Measurements from ENCODE around the gene DARS1. TPM values are rescaled to one million over a fixed set of nuclear protein-coding genes. Genes with fewer than 3 reads are reported as not detected.

Gene DARS1
- total RNA-seq (88.3 and 92.0 TPM in 2 replicates), polyA plus RNA-seq (36.7 and 38.8 TPM in 2 replicates), polyA minus RNA-seq (31.8 and 33.9 TPM in 2 replicates)
- 105 TPM for total RNA-seq (2013)

DNA sequence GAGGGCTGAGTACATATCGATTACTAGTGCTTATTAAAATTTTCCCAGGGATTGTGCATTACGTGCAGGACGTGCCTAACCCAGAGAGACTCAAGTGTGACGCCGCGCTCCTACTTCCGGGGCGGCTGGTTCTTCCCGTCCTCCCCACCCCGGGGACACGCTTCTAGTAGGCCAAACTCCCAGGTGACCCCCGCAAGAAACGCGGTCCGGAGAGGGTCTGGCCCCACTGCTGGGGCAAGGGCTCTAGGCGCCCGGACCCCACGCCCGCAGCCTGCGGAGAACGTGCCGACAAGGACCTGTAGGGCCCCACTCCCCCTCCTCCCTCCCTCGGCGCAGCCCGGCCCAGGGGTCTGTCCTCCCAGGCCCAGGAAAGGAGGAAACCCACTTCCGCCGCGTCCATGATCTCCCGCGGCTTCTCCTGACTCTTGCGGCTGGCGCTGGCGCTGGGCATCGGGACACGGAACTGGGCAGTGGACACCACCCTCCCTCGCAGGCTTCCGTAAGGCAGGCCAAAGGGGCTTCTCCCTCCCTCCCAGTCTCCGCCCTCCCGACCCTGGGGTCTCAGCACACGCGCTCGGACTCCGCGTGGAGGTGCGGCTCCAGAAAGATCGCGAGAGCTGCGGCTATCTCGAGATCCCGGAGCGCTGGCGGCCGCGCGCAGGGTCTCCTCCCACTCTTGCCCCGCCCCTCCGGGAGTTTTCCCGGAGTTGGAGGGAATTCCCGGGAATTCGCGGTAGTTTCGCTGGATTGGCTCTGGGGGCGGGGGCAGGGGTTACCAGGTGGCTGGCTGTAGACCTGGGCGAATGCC, at the start of gene DARS1:
Gene DARS1 (minus strand): TSS at position 609 of the 808 bp plus-strand sequence. CDS start 158 bp downstream, at position 451.
- peaks cover 29 to 31% of the 10 kb centered on the region in 2 donors for H3K4me1 ChIP-seq (ENCODE audit: control insufficient read depth in 2 of 2, insufficient read depth in 2 of 2, low read length in 2 of 2)
- no peaks in the 10 kb centered on the region for H3K27me3 ChIP-seq (replicated peaks in 1 of 4; ENCODE audit: control extremely low read depth in 1 of 4, control insufficient read depth in 3 of 4, insufficient read depth in 4 of 4, low read length in 3 of 4)
- H3K27ac ChIP-seq (ENCODE audit: low read length in 2 of 2): peak within 1 kb of the TSS; percentile 94 to 97
- TF ChIP-seq EZH2 (IDR thresholded peaks at IDR 0.05; ENCODE audit: borderline replicate concordance, insufficient read depth, low read depth, low read length, poor library complexity, severe bottlenecking) (no peak), CTCF (IDR thresholded peaks at IDR 0.05) (no peak)
- peak within 1 kb of the TSS; percentile 96 for H3K9ac ChIP-seq (ENCODE audit: low read length)
- H3K4me2 ChIP-seq (replicated peaks; ENCODE audit: low read depth, low read length, poor library complexity, severe bottlenecking): peak within 1 kb of the TSS; percentile 86
- Mint-ChIP-seq H3K9me3 (ENCODE audit: insufficient read depth) (no peaks in the 10 kb centered on the region), H3K27ac (peak within 1 kb of the TSS; percentile 98), H3K4me3 (peak within 1 kb of the TSS; percentile 97), H3K27me3 (no peaks in the 10 kb centered on the region), H3K4me1 (peaks cover 50% of the 10 kb centered on the region)
- peak within 1 kb of the TSS; percentile 81 for H2AFZ ChIP-seq (ENCODE audit: insufficient read depth, low read depth, low read length, poor library complexity, severe bottlenecking)
- intact Hi-C loops (cut with micrococcal nuclease): loop anchor here (1.0 to 2.0 kb wide), 6 partner anchors 12 to 394 kb away; no protein-coding TSS in a partner anchor
- WGBS (ENCODE audit: insufficient coverage): 2% methylated on average over 64 of the region's 64 CpGs
- ChIA-PET POLR2A (interaction anchor here (0.7 to 2.2 kb wide), 10 partner anchors 12 to 397 kb away, joined by 3 to 10 read pairs (median 4); no protein-coding TSS in a partner anchor), CTCF (interaction anchor here (0.9 to 4.3 kb wide), 4 partner anchors 13 to 399 kb away, joined by 3 to 32 read pairs (median 9); no protein-coding TSS in a partner anchor)
- H3K36me3 ChIP-seq (replicated peaks in 1 of 2; ENCODE audit: control extremely low read depth in 1 of 2, control insufficient read depth in 1 of 2, extremely low read depth in 1 of 2, insufficient read depth in 2 of 2, low read length in 1 of 2): no peaks in the 10 kb centered on the region
- H3K9me3 ChIP-seq (ENCODE audit: control extremely low read depth in 1 of 3, control insufficient read depth in 2 of 3, insufficient read depth in 1 of 3, low read length in 2 of 3): no peaks in the 10 kb centered on the region
- H3K4me3 ChIP-seq (ENCODE audit: control extremely low read depth in 1 of 5, extremely low read depth in 1 of 5, insufficient read depth in 1 of 5, low read depth in 2 of 5, low read length in 4 of 5): peak within 1 kb of the TSS; percentile 75 to 99 (median 93)
- H3K79me2 ChIP-seq (ENCODE audit: control insufficient read depth, insufficient read depth, low read length): peaks cover 27% of the 10 kb centered on the region
- ATAC-seq (ENCODE audit: low read depth): peak; percentile 84
- DNase-seq: peak; percentile 91
- no peaks in the 10 kb centered on the region for H4K20me1 ChIP-seq (ENCODE audit: control insufficient read depth, insufficient read depth, low read length, poor library complexity, severe bottlenecking)

- 83% methylated on average over 2 of the region's 3 CpGs for WGBS (ENCODE audit: insufficient coverage)
- no peak for TF ChIP-seq EZH2 (IDR thresholded peaks at IDR 0.05; ENCODE audit: borderline replicate concordance, insufficient read depth, low read depth, low read length, poor library complexity, severe bottlenecking)
- no peak for TF ChIP-seq CTCF (IDR thresholded peaks at IDR 0.05)
- H3K9ac ChIP-seq (ENCODE audit: low read length): no peak overlapping the region
- peaks cover 0 to 1% (median 0%) of the 10 kb centered on the region in 3 donors for H3K9me3 ChIP-seq (ENCODE audit: control extremely low read depth in 1 of 3, control insufficient read depth in 2 of 3, insufficient read depth in 1 of 3, low read length in 2 of 3)
- POLR2A ChIA-PET: no interaction called here
- ATAC-seq (ENCODE audit: low read depth): no peak
- no peak overlapping the region for H2AFZ ChIP-seq (ENCODE audit: insufficient read depth, low read depth, low read length, poor library complexity, severe bottlenecking)
- H3K9me3 Mint-ChIP-seq (ENCODE audit: insufficient read depth): no peaks in the 10 kb centered on the region
- intact Hi-C loops (cut with micrococcal nuclease): no loop called here
- no peaks in the 10 kb centered on the region for H3K4me1 ChIP-seq (ENCODE audit: control insufficient read depth in 2 of 2, insufficient read depth in 2 of 2, low read length in 2 of 2)
- H3K36me3 ChIP-seq (replicated peaks in 1 of 2; ENCODE audit: control extremely low read depth in 1 of 2, control insufficient read depth in 1 of 2, extremely low read depth in 1 of 2, insufficient read depth in 2 of 2, low read length in 1 of 2): no peaks in the 10 kb centered on the region
- no peaks in the 10 kb centered on the region for H4K20me1 ChIP-seq (ENCODE audit: control insufficient read depth, insufficient read depth, low read length, poor library complexity, severe bottlenecking)
- H3K4me1 Mint-ChIP-seq: no peaks in the 10 kb centered on the region
- H3K27ac Mint-ChIP-seq: no peak overlapping the region
- H3K4me3 ChIP-seq (ENCODE audit: control extremely low read depth in 1 of 5, extremely low read depth in 1 of 5, insufficient read depth in 1 of 5, low read depth in 2 of 5, low read length in 4 of 5): no peak overlapping the region
- no peak overlapping the region for H3K27ac ChIP-seq (ENCODE audit: low read length in 2 of 2)
- no peaks in the 10 kb centered on the region for H3K27me3 ChIP-seq (replicated peaks in 1 of 4; ENCODE audit: control extremely low read depth in 1 of 4, control insufficient read depth in 3 of 4, insufficient read depth in 4 of 4, low read length in 3 of 4)
- H3K4me2 ChIP-seq (replicated peaks; ENCODE audit: low read depth, low read length, poor library complexity, severe bottlenecking): no peak overlapping the region
- CTCF ChIA-PET: interaction anchor here (0.6 kb wide), 1 partner anchor 322 kb away, joined by 3 read pairs; no protein-coding TSS in a partner anchor
- H3K79me2 ChIP-seq (ENCODE audit: control insufficient read depth, insufficient read depth, low read length): no peaks in the 10 kb centered on the region
- no peak overlapping the region for H3K4me3 Mint-ChIP-seq
- no peak for DNase-seq
- no peaks in the 10 kb centered on the region for H3K27me3 Mint-ChIP-seq
Observed at GRCh38 chr2:136034629-136035028, 49.2 kb upstream of the DARS1 start.

Measured in B cell (primary cell).